Stimulated activated CD4-positive, alpha-beta T cell treated with anti-CD3 and anti-CD28 coated beads, Interleukin-2, amount 100 ng/mL, for 48 hours (primary cell): ENCODE data around the gene MLIP.
"Not testable (repeated sequence)": the region's sequence is repeated elsewhere in the genome, so short reads cannot be mapped to it uniquely, and the experiment has no call there.

Experiments used
- DNase-seq, 2 donors: peaks; one replicate each; pipeline ENCODE4 v3.0.0-alpha.2; 2020

MLIP gene

GRCh38 chr6:54111341-54112045 is at the start of gene MLIP:
MLIP (plus strand) TSS chr6:54111443; CDS start chr6:54111480, 37 bp downstream.
- no peak for DNase-seq

- no peak for DNase-seq
Observed at GRCh38 chr6:54063228-54063539, 48.1 kb upstream of the MLIP start.

- DNase-seq = no peak
Observed at GRCh38 chr6:54068694-54069093, 42.5 kb upstream of the MLIP start.

- no peak for DNase-seq
Observed at GRCh38 chr6:54070025-54070424, 41.2 kb upstream of the MLIP start.

- no peak for DNase-seq
Observed at GRCh38 chr6:54071821-54072340, 39.4 kb upstream of the MLIP start.

- DNase-seq = no peak
Observed at GRCh38 chr6:54072635-54073313, 38.5 kb upstream of the MLIP start.

GRCh38 chr6:54073487-54073886 is 37.8 kb upstream of the MLIP start:
- no peak for DNase-seq

GRCh38 chr6:54074109-54074508 is 37.1 kb upstream of the MLIP start:
- DNase-seq = no peak

GRCh38 chr6:54074578-54075195 is 36.6 kb upstream of the MLIP start:
- no peak for DNase-seq

GRCh38 chr6:54076159-54076789 is 35.0 kb upstream of the MLIP start:
- no peak for DNase-seq

- not testable (repeated sequence) for DNase-seq
Observed at GRCh38 chr6:54081499-54081898, 29.7 kb upstream of the MLIP start.

- DNase-seq = no peak
Observed at GRCh38 chr6:54083287-54083686, 28.0 kb upstream of the MLIP start.

GRCh38 chr6:54084231-54084630 is 27.0 kb upstream of the MLIP start:
- no peak for DNase-seq

- DNase-seq = no peak
Observed at GRCh38 chr6:54085047-54085446, 26.2 kb upstream of the MLIP start.

- DNase-seq = no peak
Observed at GRCh38 chr6:54085541-54085940, 25.7 kb upstream of the MLIP start.

- no peak for DNase-seq
Observed at GRCh38 chr6:54086439-54086838, 24.8 kb upstream of the MLIP start.

- no peak for DNase-seq
Observed at GRCh38 chr6:54087721-54088120, 23.5 kb upstream of the MLIP start.

GRCh38 chr6:54093326-54093948 is 17.8 kb upstream of the MLIP start:
- DNase-seq = no peak

GRCh38 chr6:54094293-54094692 is 16.9 kb upstream of the MLIP start:
- no peak for DNase-seq

- no peak for DNase-seq
Observed at GRCh38 chr6:54094786-54095185, 16.5 kb upstream of the MLIP start.

- no peak for DNase-seq
Observed at GRCh38 chr6:54095723-54096122, 15.5 kb upstream of the MLIP start.

GRCh38 chr6:54096811-54097210 is 14.4 kb upstream of the MLIP start:
- no peak for DNase-seq

GRCh38 chr6:54097753-54098152 is 13.5 kb upstream of the MLIP start:
- DNase-seq = no peak
